Brain pericyte (primary cell): ENCODE measurements around the gene PSMA6.
"Not testable (repeated sequence)": the region's sequence is repeated elsewhere in the genome, so short reads cannot be mapped to it uniquely, and the experiment has no call there.

Experiments used
- DNase-seq: peaks from one replicate; pipeline ENCODE4 v3.0.0-alpha.2; 2012; ENCODE audit warnings: low read depth, low spot score

PSMA6 gene

DNA sequence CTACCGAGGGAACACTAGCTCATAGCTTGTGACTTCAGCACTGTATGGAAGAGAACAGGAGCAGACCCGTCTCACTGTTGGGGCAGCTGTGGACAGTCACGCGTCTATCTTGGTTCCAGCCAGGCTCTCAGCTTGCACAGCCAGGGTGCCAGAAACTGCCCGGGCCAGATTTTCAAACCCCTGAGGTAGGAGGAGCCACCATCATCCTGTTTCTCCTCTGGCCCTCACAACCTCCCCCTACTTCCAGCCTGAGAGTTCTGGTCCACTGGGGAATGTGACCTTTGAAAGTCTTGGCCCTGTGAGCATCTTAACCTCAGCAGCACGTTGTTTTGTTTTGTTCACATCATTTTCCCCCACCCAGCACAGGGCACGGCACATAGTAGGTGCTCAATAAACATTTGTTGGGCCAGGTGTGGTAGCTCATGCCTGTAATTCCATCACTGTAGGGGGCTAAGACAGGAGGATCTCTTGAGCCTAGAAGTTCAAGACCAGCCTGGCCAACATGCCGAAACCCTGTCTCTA, 50.4 kb downstream of the PSMA6 start:
- DNase-seq, result no peak

DNA sequence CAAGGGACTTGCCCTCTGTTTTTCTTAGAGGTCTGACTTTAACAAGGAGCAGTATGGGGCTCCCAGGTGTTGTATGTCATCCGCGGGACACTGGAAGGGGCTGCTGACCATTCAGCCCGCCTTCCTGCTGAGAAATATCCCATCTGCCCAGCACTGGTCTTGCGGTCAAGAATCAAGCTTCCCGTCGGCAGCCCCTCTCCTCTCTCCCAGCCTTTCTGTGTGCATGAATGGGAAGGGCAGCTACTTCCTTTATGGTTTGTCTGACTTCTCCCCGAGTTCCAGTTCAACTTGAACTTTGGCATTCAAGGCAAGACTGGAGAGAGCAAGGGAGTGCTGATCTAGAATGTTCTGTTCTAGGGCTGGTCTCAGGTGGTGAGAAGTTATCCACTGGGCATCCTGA, 51.5 kb downstream of the PSMA6 start:
- no peak for DNase-seq

DNA sequence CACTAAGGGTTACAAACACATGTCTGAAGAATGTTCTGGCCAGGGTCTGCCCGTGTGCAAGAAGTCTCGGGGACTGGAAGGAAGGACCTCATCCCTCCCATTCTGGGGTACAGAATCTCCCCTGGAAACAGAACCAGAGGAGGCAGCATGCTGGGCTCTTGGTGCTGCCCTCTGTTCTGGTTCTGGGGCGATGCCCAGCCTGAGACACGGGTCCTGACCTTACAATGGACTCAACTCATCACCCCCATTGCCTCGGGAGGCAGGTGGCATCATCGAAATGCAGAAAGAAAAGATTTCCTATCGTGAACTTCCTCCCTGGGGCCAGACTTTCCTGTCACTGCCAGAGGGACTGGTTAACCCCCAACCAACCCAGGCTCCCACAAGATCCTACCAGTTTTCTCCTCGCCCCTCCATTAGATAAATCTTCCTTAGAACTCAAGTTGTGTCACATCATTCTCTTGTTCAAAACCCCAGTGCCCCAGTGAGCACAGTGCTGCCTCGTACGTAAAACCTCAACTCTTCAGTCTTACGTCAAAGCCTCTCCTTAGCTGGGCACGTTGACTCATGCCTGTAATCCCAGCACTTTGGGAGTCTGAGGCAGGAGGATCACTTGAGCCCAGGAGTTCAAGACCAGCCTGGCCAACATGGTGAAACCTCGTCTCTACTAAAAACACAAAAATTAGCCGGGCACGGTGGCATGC, 52.1 kb downstream of the PSMA6 start:
- no peak for DNase-seq

DNA sequence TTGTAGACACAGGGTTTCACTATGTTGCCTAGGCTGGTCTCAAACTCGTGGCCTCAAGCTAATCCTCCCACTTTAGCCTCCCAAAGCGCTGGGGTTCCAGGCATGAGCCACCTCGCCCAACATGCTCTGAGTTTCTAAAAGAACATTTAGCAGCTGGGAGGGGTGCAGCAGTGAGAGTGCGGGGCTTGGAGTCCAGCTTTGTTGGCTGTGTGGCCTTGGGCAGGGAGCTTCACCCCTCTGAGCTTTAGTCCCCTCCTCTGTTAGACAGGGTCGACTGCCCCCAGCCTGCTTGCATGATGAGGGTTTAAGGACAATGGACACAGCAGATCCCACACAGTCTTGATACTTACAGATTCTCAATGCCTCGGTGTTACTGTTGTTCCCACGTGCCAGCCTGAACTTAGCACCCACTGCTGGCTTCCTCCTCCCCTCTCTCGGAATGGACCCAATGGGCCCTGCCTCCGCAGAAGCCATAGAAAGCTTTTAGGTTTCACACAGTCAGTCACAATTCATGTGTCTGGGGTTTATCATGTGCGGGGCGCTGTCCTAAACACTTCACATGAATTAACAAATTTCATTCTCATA, 54.6 kb downstream of the PSMA6 start:
- DNase-seq, result no peak

DNA sequence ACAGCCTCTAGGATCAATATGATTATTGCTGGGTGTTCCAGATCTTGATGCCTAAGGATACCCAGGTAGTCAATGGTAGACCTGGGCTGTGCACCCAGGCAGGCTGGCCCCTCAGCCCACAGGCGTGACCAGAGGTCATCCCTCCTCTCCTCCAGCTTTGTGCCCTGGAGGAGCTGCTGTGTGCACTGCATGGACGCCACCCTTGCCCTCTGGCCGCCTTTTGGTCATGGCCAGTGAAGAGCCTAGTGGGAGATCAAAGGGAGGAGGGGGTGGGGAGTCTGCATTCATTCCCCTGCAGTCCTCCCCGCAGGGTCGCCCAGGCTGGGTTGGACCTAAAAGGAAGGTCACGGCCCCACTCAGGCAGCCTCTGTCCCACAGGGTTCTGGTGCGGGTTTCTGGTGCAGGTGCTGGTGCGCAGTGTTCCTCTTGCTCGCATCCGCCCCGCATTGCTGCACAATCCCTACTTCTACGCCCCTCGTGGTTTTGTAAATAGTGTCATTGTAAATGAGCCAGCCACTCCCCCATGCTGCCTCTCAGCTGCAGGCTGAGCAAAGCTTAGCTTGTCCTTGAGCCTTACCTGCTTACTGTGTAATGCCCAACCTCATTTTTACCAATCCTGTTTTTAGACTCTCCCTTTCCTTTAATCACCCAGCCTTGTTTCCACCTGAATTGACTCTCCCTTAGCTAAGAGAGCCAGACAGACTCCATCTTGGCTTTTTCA, 55.3 kb downstream of the PSMA6 start:
- DNase-seq, result no peak

DNA sequence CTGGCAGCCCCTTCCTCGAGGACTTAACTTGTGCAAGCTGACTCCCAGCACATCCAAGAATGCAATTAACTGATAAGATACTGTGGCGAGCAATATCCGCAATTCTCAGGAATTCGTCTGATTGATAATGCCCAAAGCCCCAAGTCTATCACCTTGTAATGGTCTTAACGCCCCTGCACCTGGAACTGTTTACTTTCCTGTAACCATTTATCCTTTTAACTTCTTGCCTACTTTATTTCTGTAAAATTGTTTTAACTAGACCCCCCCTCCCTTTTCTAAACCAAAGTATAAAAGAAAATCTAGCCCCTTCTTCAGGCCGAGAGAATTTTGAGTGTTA, 55.8 kb downstream of the PSMA6 start:
- DNase-seq, result not testable (repeated sequence)

DNA sequence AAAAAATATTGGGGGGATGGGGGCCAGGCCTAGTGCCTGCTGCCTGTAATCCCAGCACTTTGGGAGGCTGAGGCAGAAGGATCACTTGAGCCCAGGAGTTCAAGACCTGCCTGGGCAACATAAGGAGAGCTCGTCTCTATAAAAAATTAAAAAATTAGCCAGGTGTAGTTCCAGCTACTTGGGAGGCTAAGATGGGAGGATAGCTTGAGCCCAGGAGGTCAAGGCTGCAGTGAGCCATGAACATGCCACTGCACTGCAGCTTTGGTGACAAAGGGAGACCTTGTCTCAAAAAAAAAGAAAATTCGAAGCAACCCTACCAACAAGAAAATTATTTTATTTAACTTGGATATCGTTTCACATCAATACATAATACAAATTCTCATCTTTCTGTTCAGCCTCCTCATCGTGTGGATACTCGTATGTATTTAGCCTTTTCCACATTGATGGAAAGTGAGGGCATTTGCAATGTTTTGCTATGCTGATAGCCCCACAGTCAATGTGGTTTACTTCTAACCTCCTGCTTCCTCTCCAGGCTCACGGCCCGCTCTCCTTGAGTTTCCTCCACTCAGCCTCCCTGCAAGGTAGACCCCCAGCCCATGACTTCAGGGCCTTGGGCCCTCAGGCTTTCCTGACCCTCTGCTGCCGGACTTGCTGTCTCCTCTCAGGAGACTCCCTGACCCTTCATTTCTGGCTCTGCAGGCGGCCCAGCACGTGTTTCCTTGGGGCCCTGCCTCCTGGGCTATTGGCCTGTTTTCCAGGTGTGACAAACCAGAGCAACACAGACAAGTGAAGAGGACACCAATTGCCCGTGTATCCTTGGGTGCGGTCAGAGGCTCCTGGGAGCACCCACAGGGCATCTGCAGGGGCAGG, 57.5 kb downstream of the PSMA6 start:
- DNase-seq, result no peak

DNA sequence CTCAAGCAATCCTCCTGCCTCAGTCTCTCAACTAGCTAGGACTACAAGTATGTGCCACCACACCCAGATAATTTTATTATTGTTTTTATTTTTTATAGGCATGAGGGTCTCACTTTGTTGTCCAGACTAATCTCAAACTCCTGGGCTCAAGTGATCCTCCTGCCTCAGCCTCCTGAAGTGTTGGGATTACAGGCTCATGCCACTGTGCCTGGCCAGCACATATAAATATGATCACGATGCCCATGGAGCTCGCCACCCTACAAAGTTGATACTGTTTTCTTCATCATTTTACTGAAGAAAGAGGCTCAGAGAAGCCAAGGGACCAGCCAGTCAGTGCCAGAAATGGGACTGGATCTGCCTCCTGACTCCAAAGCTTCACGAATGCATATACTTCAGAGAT, 59.3 kb downstream of the PSMA6 start:
- DNase-seq, result no peak

DNA sequence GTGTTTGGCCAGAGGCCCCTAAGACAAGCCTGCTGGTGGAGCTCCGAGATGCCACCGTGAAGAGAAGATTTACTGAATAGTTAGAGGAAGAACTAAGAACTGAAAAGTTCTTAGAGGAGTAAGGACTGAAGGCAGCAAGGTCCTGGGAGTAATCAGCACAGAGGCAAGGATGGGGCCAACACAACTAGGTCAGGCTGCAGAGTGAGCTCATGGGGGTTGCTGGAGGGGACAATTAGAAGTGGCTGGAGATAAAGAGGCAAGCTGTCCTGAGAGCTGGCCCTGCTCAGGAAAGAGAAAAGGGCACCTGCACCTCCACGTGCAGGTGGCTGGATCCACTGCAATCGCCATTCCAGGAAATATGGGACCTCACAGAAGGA, 59.7 kb downstream of the PSMA6 start:
- no peak for DNase-seq

DNA sequence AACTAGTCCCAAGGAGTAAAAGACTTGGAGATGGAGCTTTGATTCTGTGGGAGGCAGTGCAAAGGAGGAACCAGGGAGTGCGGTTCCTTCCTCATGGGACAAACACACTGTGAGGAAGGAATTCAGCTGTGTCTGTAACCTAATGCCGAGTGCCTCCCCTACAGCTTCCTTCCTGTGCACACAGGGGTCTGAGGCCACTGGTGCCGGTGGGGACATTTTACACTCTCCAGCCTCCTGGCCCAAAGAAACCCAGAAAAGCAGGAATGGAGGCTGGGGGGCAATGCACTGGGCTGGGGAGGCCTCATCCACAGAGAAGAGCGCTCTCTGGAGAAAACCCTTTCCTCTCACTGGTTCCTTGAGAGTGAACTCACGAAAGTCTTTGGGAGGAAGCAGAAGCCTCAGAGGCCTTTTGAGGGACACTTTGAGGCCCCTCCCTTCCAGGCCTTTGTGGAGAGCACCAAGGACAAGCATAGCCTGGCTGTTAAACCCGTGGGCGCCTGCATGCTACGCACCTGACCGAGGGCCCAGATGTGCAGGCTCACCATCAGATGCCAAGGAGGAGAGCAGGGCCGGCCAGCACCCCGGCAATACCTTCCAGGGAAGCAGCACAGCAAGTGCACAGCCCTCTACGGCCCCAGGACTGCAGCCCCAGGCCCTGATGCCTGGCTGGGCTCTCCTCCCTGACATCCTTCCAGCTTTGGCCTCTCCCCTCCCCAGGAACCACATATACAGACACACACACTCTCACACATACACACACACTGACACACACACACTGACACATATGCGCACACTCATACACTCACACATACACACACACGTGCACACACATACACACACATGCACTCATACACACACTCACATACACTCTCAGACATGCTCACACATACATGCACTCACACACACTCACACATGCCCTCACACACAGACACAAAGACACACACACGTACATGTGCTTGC, 60.4 kb downstream of the PSMA6 start:
- DNase-seq, result no peak

DNA sequence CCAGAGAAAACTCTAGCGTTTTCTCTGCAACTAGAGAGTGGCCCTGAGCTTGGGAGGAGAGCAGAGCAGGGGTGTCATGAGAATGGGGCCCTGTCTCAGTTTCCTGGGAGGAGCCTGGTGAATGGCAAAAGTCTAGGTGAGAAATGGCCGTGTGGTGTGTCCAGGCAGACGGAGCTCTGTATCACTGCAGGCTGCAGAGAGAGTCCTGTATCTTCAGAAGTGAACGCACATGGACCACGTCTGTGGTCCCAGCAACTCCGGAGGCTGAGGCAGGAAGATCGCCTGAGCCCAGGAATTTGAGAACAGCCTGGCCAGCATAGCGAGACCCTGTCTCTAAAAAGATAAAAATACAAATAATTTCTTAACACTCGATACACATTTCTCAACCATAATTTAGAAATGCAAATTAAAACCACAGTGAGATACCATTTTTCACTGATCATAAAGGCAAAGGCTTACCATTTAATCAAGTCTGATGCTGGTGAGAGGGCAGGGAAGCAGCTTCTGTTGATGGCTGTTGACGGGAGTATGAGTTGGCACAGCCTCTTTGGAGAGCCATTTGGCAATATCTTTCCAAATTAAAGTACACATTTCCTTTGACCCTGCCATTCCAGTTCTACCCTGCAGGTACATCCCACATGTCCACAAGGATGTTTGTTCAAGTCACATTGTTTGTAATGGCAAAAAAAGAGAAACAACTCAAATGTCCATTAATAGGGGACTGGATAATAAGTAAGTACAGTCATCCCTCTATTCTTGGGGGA, 61.4 kb downstream of the PSMA6 start:
- DNase-seq, result no peak

DNA sequence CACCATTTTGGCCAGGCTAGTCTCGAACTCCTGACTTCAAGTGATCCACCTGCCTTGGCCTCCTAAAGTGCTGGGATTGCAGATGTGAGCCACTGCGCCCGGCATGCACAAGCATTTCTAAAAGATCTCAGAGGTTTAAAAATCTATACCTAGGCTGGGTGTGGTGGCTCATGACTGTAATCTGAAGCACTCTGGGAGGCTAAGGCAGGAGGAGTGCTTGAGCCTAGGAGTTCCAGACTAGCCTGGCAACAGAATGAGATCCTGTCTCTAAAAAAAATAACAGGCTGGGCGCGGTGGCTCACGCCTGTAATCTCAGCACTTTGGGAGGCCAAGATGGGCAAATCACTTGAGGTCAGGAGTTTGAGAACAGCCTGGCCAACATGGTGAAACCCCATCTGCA, 63.1 kb downstream of the PSMA6 start:
- not testable (repeated sequence) for DNase-seq

DNA sequence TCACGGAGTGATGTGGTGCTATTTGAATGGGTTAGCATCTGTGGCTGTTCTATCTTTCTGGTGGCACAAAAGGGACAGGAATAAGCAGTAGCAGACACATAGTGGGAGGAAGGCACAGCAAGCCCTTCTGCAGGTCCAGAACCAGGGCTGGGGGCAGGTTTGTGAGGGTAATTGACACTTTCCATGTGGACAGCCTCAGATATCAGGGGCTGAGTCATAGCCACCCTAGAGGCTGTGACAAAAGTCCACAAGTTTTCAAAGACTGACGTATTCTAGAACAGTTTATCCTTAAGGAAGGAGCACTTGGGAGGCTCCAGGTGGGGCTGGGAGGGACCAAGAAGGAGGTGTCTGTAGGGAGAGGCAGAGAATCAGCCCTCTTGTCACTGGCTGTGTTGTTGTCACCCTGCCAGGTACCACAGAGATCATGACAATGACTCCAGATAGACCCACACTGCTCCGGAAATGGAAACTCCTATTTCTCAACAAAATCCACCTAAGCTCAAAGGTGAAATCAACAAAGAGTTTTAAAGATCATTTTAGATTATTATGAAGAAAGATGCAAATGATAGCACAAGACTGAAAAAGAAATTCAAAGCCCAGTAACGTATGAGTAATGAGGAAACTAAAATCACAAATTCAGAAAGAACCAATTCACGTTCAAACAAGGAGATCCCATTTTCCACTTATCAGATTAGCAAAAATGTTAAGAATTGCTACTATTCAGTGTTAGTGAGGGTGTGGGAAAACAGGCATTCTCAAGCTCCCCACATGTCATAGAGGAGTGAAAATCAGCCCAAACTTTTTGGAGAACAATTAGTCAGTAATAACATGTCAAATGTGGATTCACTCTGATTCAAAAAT, 64.0 kb downstream of the PSMA6 start:
- no peak for DNase-seq

DNA sequence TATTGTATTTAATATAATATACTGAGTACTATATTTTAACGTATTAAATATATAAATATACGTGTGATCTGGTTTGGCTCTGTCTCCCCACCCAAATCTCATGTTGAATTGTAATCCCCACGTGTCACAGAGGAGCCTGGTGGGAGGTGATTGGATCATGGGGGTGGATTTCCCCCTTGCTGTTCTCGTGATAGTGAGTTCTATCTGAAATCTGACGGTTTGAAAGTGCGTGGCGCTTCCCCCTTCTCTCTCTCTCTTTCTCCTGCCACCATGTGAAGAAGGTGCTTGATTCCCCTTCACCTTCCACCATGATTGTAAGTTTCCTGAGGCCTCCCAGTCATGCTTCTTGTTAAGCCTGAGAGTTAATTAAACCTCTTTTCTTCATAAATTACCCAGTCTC, 67.5 kb downstream of the PSMA6 start:
- not testable (repeated sequence) for DNase-seq

DNA sequence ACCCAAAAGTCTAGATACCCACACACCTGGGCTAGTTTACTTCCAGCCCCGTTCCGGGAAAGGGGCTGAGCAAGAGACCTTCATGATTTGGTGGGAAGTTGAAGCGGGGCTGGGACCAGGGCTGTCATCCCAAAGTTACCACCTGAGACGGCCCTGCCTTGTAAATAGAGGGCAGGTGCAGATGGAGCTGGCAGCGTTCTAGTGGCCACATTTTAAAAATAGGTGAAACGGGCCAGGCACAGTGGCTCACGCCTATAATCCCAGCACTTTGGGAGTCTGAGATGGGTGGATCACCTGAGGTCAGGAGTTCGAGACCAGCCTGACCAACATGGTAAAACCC, 68.9 kb downstream of the PSMA6 start:
- no peak for DNase-seq

DNA sequence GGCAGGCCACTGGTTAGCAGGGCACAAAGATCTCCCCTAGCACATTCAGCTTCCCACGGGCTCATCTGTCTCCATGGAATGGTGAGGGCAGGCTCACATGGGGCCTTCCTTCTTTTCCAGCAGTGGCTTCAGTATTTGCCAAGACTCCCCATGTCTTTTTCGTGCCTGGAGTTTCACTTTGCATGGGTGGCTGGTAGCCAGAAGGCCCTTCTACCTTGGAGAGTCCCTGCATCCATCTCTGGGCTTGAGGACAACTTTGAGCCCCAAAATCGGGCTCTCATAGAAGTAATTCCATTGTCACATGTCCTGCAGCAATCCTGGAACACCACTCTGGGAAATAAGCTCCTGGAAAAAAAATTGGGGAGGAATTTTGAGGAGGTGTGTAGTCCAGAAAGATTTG, 70.3 kb downstream of the PSMA6 start:
- no peak for DNase-seq

DNA sequence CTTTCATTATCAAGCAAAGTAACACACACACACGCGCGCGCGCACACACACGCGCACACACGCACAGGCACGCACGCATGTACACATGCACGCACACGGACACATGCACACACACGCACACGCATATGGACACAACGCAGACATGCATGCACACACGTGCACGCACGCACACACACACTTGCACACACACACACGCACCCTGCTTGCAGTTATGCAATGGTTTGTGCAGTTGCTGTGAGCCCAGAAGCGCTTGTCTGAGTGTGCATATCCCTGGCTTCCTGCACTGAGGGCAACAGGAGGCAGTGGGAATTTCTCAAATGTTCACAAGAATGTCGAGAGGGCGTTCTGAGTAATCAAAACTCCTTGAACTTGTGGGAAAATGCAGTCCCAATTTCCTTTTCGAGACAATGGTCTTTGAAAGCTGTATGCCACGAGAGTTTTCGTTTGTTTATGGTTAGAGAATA, 70.8 kb downstream of the PSMA6 start:
- no peak for DNase-seq

DNA sequence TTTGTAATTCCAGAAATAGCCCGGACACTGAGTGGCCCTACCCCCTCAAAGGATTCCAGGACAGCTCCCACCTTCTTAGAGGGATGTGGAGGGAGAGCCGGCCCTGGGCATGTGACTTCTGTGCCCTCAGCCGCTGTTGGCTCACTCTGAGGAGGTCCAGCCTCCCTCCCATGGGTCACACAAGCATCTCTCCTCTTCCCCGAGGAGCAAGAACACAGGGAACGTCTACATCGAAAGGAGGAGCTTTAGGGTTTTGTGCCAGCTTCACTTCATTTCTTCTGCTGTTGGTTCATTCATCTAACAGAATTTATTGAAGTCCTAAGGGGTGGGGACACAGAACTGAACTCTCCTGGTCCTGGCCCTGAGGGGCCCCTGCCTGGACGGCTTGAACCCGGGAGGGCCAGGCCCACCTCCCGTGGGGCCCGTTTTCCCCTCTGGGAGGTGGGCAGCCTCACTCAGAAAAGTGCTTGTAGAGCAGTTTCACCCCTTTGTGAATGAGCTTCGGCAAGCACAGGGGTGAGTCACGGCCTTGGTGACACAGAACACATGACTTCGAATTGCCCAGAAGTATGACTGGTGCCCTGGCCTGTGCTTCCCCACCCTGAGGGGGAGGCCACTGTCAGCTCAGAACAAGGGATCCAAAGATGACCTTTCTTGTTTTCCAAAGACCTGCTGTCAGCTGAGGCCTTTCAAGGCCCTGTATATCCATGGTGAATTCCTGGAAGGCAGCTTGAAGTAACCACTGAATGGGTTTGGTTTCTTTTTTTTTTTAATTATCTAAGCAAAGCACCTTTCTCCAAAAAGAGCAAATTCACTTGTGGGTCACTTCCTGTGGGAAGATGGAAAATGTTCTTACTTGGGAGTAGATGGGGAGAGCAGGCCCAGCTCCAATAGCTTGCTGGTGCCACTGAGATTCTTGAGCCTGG, 73.2 kb downstream of the PSMA6 start:
- no peak for DNase-seq
